HFF-Myc (cell line): ENCODE data around the gene NOL4L.

Source experiments
- DNase-seq: peaks from one replicate; pipeline ENCODE4 v3.0.0-alpha.2; 2011; ENCODE audit warnings: low read depth; ENCODE audit errors: extremely low read depth
- H3K4me3 ChIP-seq: replicated peaks from 2 replicates; pipeline ENCODE4 v1.5.1; 2011; ENCODE audit warnings: low read depth, mild to moderate bottlenecking, control low read depth, low read length
- CTCF ChIP-seq: IDR thresholded peaks from 2 replicates; pipeline ENCODE4 v1.5.1; 2012; ENCODE audit warnings: mild to moderate bottlenecking, low read depth, low read length, control low read depth; ENCODE audit errors: missing control alignments

NOL4L gene

GRCh38 chr20:32612351-32613191 lies 27.4 kb upstream of the NOL4L start:
- no peak overlapping the region for H3K4me3 ChIP-seq
- no peak for TF ChIP-seq CTCF
- no peak for DNase-seq

GRCh38 chr20:32611868-32612267 lies 26.7 kb upstream of the NOL4L start:
- no peak overlapping the region for H3K4me3 ChIP-seq
- TF ChIP-seq CTCF: no peak
- DNase-seq: no peak

DNA sequence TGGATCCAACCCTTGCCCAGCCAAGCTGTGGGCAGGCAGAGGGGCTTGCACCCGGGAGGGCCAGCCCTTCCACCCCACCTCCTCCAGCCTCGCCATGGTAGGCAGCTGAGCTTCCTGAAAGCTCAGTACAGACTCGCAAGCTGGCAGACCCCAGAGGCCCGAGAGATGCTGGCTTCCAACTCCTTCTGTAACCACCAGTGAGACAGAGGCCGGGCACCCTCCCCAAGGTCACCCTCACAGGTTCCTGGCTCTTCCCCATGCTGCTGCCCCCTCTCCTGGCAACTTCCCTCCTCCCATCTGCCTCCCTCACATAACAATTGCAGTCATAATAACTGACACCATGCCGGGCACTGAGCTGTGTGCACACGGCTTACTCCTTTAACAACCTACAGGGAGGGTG lies 26.2 kb upstream of the NOL4L start:
- DNase-seq: no peak
- H3K4me3 ChIP-seq: no peak overlapping the region
- TF ChIP-seq CTCF: no peak

GRCh38 chr20:32610472-32611218 lies 25.5 kb upstream of the NOL4L start:
- no peak overlapping the region for H3K4me3 ChIP-seq
- no peak for TF ChIP-seq CTCF
- DNase-seq: no peak

GRCh38 chr20:32609993-32610392 lies 24.9 kb upstream of the NOL4L start:
- no peak for DNase-seq
- no peak for TF ChIP-seq CTCF
- no peak overlapping the region for H3K4me3 ChIP-seq

GRCh38 chr20:32609111-32609773 lies 24.1 kb upstream of the NOL4L start:
- no peak for DNase-seq
- no peak overlapping the region for H3K4me3 ChIP-seq
- no peak for TF ChIP-seq CTCF
